ENCODE measurements around the gene MARK3.
A peak's percentile ranks its signal among the peaks of the same experiment; 100 is the strongest.

The MARK3 gene

GRCh38 chr14:103418481-103418818, 33.2 kb downstream of the MARK3 start:
- in situ Hi-C loops (cut with MboI; ENCODE audit: low sequenced_read_pairs, unreplicated experiment), result no loop called here
- peak; percentile 29 for DNase-seq (ENCODE audit: low spot score)
- TF ChIP-seq CTCF (IDR thresholded peaks at IDR 0.05; ENCODE audit: borderline replicate concordance, control extremely low read depth, extremely low read depth, insufficient read depth, missing control alignments), result no peak

- in situ Hi-C loops (cut with MboI; ENCODE audit: low sequenced_read_pairs, unreplicated experiment), result no loop called here
- TF ChIP-seq CTCF (IDR thresholded peaks at IDR 0.05; ENCODE audit: borderline replicate concordance, control extremely low read depth, extremely low read depth, insufficient read depth, missing control alignments), result no peak
- DNase-seq (ENCODE audit: low spot score), result no peak
Observed at GRCh38 chr14:103421556-103421955, 36.3 kb downstream of the MARK3 start.

- DNase-seq (ENCODE audit: low spot score), result no peak
- in situ Hi-C loops (cut with MboI; ENCODE audit: low sequenced_read_pairs, unreplicated experiment), result no loop called here
- TF ChIP-seq CTCF (IDR thresholded peaks at IDR 0.05; ENCODE audit: borderline replicate concordance, control extremely low read depth, extremely low read depth, insufficient read depth, missing control alignments), result no peak
Observed at GRCh38 chr14:103423050-103423461, 37.8 kb downstream of the MARK3 start.

- DNase-seq (ENCODE audit: low spot score), result no peak
- in situ Hi-C loops (cut with MboI; ENCODE audit: low sequenced_read_pairs, unreplicated experiment), result no loop called here
- no peak for TF ChIP-seq CTCF (IDR thresholded peaks at IDR 0.05; ENCODE audit: borderline replicate concordance, control extremely low read depth, extremely low read depth, insufficient read depth, missing control alignments)
Observed at GRCh38 chr14:103427485-103428443, 42.5 kb downstream of the MARK3 start.

- in situ Hi-C loops (cut with MboI; ENCODE audit: low sequenced_read_pairs, unreplicated experiment), result no loop called here
- no peak for TF ChIP-seq CTCF (IDR thresholded peaks at IDR 0.05; ENCODE audit: borderline replicate concordance, control extremely low read depth, extremely low read depth, insufficient read depth, missing control alignments)
- no peak for DNase-seq (ENCODE audit: low spot score)
Observed at GRCh38 chr14:103428723-103429556, 43.7 kb downstream of the MARK3 start.

- in situ Hi-C loops (cut with MboI; ENCODE audit: low sequenced_read_pairs, unreplicated experiment), result no loop called here
- DNase-seq (ENCODE audit: low spot score), result no peak
- TF ChIP-seq CTCF (IDR thresholded peaks at IDR 0.05; ENCODE audit: borderline replicate concordance, control extremely low read depth, extremely low read depth, insufficient read depth, missing control alignments), result no peak
Observed at GRCh38 chr14:103430358-103430757, 45.1 kb downstream of the MARK3 start.
